HEK293 (cell line): ENCODE data around the gene PLEKHA3.

Source experiments
- CTCF ChIA-PET: fragments of 350-600 bp; formaldehyde crosslinking; extraction: SDS; loops from one replicate; lab custom pipeline; 2021; ENCODE audit warnings: antibody characterized with exemption; lab: Yijun Ruan, JAX
- POLR2A ChIA-PET: fragments of 300-600 bp; formaldehyde crosslinking; extraction: SDS; loops from one replicate; lab custom pipeline; 2020; ENCODE audit warnings: antibody characterized with exemption, inconsistent platforms; lab: Yijun Ruan, JAX
- H3K27ac ChIP-seq: fragments of 200-500 bp; sonication (Bioruptor generic); 2 replicates; pipeline ENCODE4 v1.5.1; 2014; ENCODE audit warnings: low read depth, low read length, control low read depth, inconsistent platforms; ENCODE audit errors: extremely low read depth
- H3K36me3 ChIP-seq, 2 experiments: fragments of 200-500 bp in 1 of 2; sonication (Bioruptor generic) in 1 of 2; 1 replicate in 1 of 2; 2 replicates in 1 of 2; pipeline ENCODE4 v1.5.1; 2014 to 2017; ENCODE audit warnings: inconsistent platforms in 2 of 2, low read length in 2 of 2; ENCODE audit not compliant: control insufficient read depth in 2 of 2, insufficient read depth in 1 of 2
- H3K4me1 ChIP-seq: fragments of 200-500 bp; sonication (Bioruptor generic); 2 replicates; pipeline ENCODE4 v1.5.1; 2014; ENCODE audit warnings: mild to moderate bottlenecking, low read length, inconsistent platforms; ENCODE audit not compliant: control insufficient read depth, insufficient read depth
- H3K4me3 ChIP-seq: 2 replicates; pipeline ENCODE4 v1.5.1; 2011; ENCODE audit warnings: low read depth, mild to moderate bottlenecking, control low read depth, low read length, moderate library complexity
- H3K9me3 ChIP-seq: fragments of 200-500 bp; sonication (Bioruptor generic); 2 replicates; pipeline ENCODE4 v1.5.1; 2014; ENCODE audit warnings: low read depth, low read length, inconsistent platforms; ENCODE audit not compliant: control insufficient read depth, insufficient read depth
- BCL11B ChIP-seq: fragments of 450-650 bp; formaldehyde crosslinking; IDR thresholded peaks from 2 replicates; pipeline ENCODE4 v1.5.1; 2016; ENCODE audit warnings: low read depth, missing biosample characterization, missing genetic modification characterization
- GLI2 ChIP-seq: fragments of 450-650 bp; formaldehyde crosslinking; IDR thresholded peaks from 2 replicates; pipeline ENCODE4; 2017; ENCODE audit warnings: missing biosample characterization, missing genetic modification characterization, low read depth, borderline replicate concordance
- HOXD13 ChIP-seq: sonication (generic); formaldehyde crosslinking; IDR thresholded peaks from 2 replicates; pipeline ENCODE4 v1.8.0; 2022; ENCODE audit warnings: missing genetic modification reagents, borderline replicate concordance
- KLF7 ChIP-seq: fragments of 450-650 bp; formaldehyde crosslinking; IDR thresholded peaks from 2 replicates; pipeline ENCODE4 v1.5.1; 2016; ENCODE audit warnings: missing biosample characterization, missing genetic modification characterization, borderline replicate concordance
- MEIS1 ChIP-seq: sonication (generic); formaldehyde crosslinking; IDR thresholded peaks from 2 replicates; pipeline ENCODE4 v1.8.1; 2022; ENCODE audit warnings: missing genetic modification reagents, mild to moderate bottlenecking, borderline replicate concordance
- PRDM1 ChIP-seq: fragments of 450-650 bp; formaldehyde crosslinking; IDR thresholded peaks from 2 replicates; pipeline ENCODE4; 2016; ENCODE audit warnings: missing biosample characterization, missing genetic modification characterization
- REPIN1 ChIP-seq: fragments of 450-650 bp; formaldehyde crosslinking; IDR thresholded peaks from 2 replicates; pipeline ENCODE4 v1.5.1; 2017; ENCODE audit warnings: missing biosample characterization, missing genetic modification characterization, low read depth
- SCRT1 ChIP-seq: fragments of 450-650 bp; formaldehyde crosslinking; IDR thresholded peaks from 2 replicates; pipeline ENCODE4 v1.5.1; 2016; ENCODE audit warnings: missing biosample characterization, missing genetic modification characterization, borderline replicate concordance
- ZBTB10 ChIP-seq: fragments of 450-650 bp; formaldehyde crosslinking; IDR thresholded peaks from 2 replicates; pipeline ENCODE4 v1.5.1; 2016; ENCODE audit warnings: missing biosample characterization, missing genetic modification characterization
- ZBTB17 ChIP-seq: fragments of 450-650 bp; formaldehyde crosslinking; IDR thresholded peaks from 2 replicates; pipeline ENCODE4 v1.5.1; 2016; ENCODE audit warnings: missing biosample characterization, missing genetic modification characterization
- ZFHX2 ChIP-seq: fragments of 450-650 bp; formaldehyde crosslinking; conservative IDR thresholded peaks from 2 replicates; pipeline ENCODE4 v1.5.1; 2016; ENCODE audit warnings: missing biosample characterization, missing genetic modification characterization
- ZFP69B ChIP-seq: fragments of 450-650 bp; formaldehyde crosslinking; IDR thresholded peaks from 2 replicates; pipeline ENCODE4 v1.5.1; 2016; ENCODE audit warnings: missing biosample characterization, missing genetic modification characterization
- ZIC2 ChIP-seq: fragments of 450-650 bp; formaldehyde crosslinking; IDR thresholded peaks from 2 replicates; pipeline ENCODE4 v1.5.1; 2016; ENCODE audit warnings: missing biosample characterization, missing genetic modification characterization
- ZNF10 ChIP-seq: fragments of 450-650 bp; formaldehyde crosslinking; IDR thresholded peaks from 2 replicates; pipeline ENCODE4 v1.5.1; 2017; ENCODE audit warnings: missing biosample characterization, missing genetic modification characterization
- ZNF140 ChIP-seq: fragments of 450-650 bp; formaldehyde crosslinking; IDR thresholded peaks from 2 replicates; pipeline ENCODE4 v1.5.1; 2016; ENCODE audit warnings: missing biosample characterization, missing genetic modification characterization
- ZNF175 ChIP-seq: fragments of 450-650 bp; formaldehyde crosslinking; IDR thresholded peaks from 2 replicates; pipeline ENCODE4 v1.5.1; 2016; ENCODE audit warnings: missing biosample characterization, missing genetic modification characterization
- ZNF184 ChIP-seq: fragments of 450-650 bp; IDR thresholded peaks from 2 replicates; pipeline ENCODE4 v1.5.1; 2018; ENCODE audit warnings: missing biosample characterization, mild to moderate bottlenecking, missing genetic modification characterization
- ZNF202 ChIP-seq: fragments of 450-650 bp; formaldehyde crosslinking; IDR thresholded peaks from 2 replicates; pipeline ENCODE4 v1.5.1; 2016; ENCODE audit warnings: missing biosample characterization, missing genetic modification characterization, borderline replicate concordance
- ZNF221 ChIP-seq: fragments of 450-650 bp; formaldehyde crosslinking; IDR thresholded peaks from 2 replicates; pipeline ENCODE4 v1.5.1; 2017; ENCODE audit warnings: missing biosample characterization, missing genetic modification characterization, borderline replicate concordance
- ZNF341 ChIP-seq: fragments of 450-650 bp; formaldehyde crosslinking; IDR thresholded peaks from 2 replicates; pipeline ENCODE4; 2016; ENCODE audit warnings: low read depth, missing biosample characterization, missing genetic modification characterization
- ZNF37A ChIP-seq: fragments of 450-650 bp; IDR thresholded peaks from 2 replicates; pipeline ENCODE4 v1.5.1; 2018; ENCODE audit warnings: missing biosample characterization, missing genetic modification characterization
- ZNF394 ChIP-seq: fragments of 450-650 bp; formaldehyde crosslinking; IDR thresholded peaks from 2 replicates; pipeline ENCODE4 v1.5.1; 2016; ENCODE audit warnings: missing biosample characterization, missing genetic modification characterization, mild to moderate bottlenecking, moderate library complexity, borderline replicate concordance
- ZNF404 ChIP-seq: fragments of 450-650 bp; formaldehyde crosslinking; IDR thresholded peaks from 2 replicates; pipeline ENCODE4 v1.5.1; 2017; ENCODE audit warnings: missing biosample characterization, missing genetic modification characterization
- ZNF423 ChIP-seq: fragments of 450-650 bp; formaldehyde crosslinking; IDR thresholded peaks from 2 replicates; pipeline ENCODE4 v1.5.1; 2016; ENCODE audit warnings: missing biosample characterization, missing genetic modification characterization
- ZNF521 ChIP-seq: fragments of 450-650 bp; formaldehyde crosslinking; IDR thresholded peaks from 2 replicates; pipeline ENCODE4 v1.5.1; 2017; ENCODE audit warnings: missing biosample characterization, mild to moderate bottlenecking, missing genetic modification characterization
- ZNF529 ChIP-seq: fragments of 450-650 bp; formaldehyde crosslinking; IDR thresholded peaks from 2 replicates; pipeline ENCODE4 v1.5.1; 2017; ENCODE audit warnings: missing genetic modification characterization, missing biosample characterization; ENCODE audit not compliant: insufficient replicate concordance
- ZNF549 ChIP-seq: fragments of 450-650 bp; IDR thresholded peaks from 2 replicates; pipeline ENCODE4 v1.5.1; 2018; ENCODE audit warnings: missing biosample characterization, missing genetic modification characterization, mild to moderate bottlenecking, inconsistent platforms, moderate library complexity
- ZNF560 ChIP-seq: fragments of 450-650 bp; formaldehyde crosslinking; IDR thresholded peaks from 2 replicates; pipeline ENCODE4 v1.5.1; 2017; ENCODE audit warnings: missing biosample characterization, missing genetic modification characterization, borderline replicate concordance
- ZNF585B ChIP-seq: fragments of 450-650 bp; formaldehyde crosslinking; IDR thresholded peaks from 2 replicates; pipeline ENCODE4 v1.5.1; 2016; ENCODE audit warnings: missing biosample characterization, missing genetic modification characterization
- ZNF596 ChIP-seq: fragments of 450-650 bp; IDR thresholded peaks from 2 replicates; pipeline ENCODE4 v1.5.0; 2018; ENCODE audit warnings: missing biosample characterization, mild to moderate bottlenecking, missing genetic modification characterization, moderate library complexity
- ZNF600 ChIP-seq: fragments of 450-650 bp; formaldehyde crosslinking; IDR thresholded peaks from 2 replicates; pipeline ENCODE4 v1.5.1; 2016; ENCODE audit warnings: missing biosample characterization, missing genetic modification characterization
- ZNF626 ChIP-seq: fragments of 450-650 bp; sonication (Bioruptor Pico); formaldehyde crosslinking; IDR thresholded peaks from 2 replicates; pipeline ENCODE4 v1.5.1; 2018; ENCODE audit warnings: missing biosample characterization, missing genetic modification characterization, inconsistent platforms
- ZNF830 ChIP-seq: fragments of 450-650 bp; IDR thresholded peaks from 2 replicates; pipeline ENCODE4 v1.5.0; 2018; ENCODE audit warnings: missing biosample characterization, missing genetic modification characterization, low read depth, mild to moderate bottlenecking, moderate library complexity
- ZSCAN23 ChIP-seq: fragments of 450-650 bp; formaldehyde crosslinking; IDR thresholded peaks from 2 replicates; pipeline ENCODE4 v1.5.1; 2016; ENCODE audit warnings: missing biosample characterization, missing genetic modification characterization
- ZSCAN4 ChIP-seq: fragments of 450-650 bp; formaldehyde crosslinking; IDR thresholded peaks from 2 replicates; pipeline ENCODE4 v1.5.1; 2017; ENCODE audit warnings: missing biosample characterization, missing genetic modification characterization

PLEKHA3 gene

GRCh38 chr2:178482437-178482836, 2.2 kb downstream of the PLEKHA3 start (continued):
- TF ChIP-seq ZNF10, result no peak
- TF ChIP-seq ZNF600 (tag by site-specific recombination), result peak; percentile 91

- CTCF ChIA-PET, result no interaction called here
- H3K4me3 ChIP-seq, result no peak overlapping the region; the same call in 1 of the 2 replicates
- TF ChIP-seq SCRT1 (tag by site-specific recombination) (no peak), ZNF175 (no peak), ZNF221 (tag by site-specific recombination) (peak; percentile 95; the same call in 1 of the 2 replicates), ZNF202 (tag by site-specific recombination) (no peak), HOXD13 (no peak), ZNF140 (tag by site-specific recombination) (no peak), KLF7 (no peak), PRDM1 (tag by site-specific recombination) (no peak), ZNF521 (no peak), ZNF596 (tag by site-specific recombination) (peak; percentile 55), ZNF341 (no peak), ZNF404 (tag by site-specific recombination) (no peak), ZNF585B (tag by site-specific recombination) (no peak), ZSCAN23 (tag by site-specific recombination) (no peak), ZNF423 (tag by site-specific recombination) (peak; percentile 82), ZIC2 (tag by site-specific recombination) (peak; percentile 64), ZNF529 (peak; percentile 80), ZNF560 (tag by site-specific recombination) (no peak), ZNF37A (tag by site-specific recombination) (peak; percentile 86), ZFHX2 (no peak), ZNF549 (tag by site-specific recombination) (peak; percentile 79), ZNF184 (tag by site-specific recombination) (peak; percentile 98), REPIN1 (tag by site-specific recombination) (no peak), MEIS1 (no peak), ZNF830 (tag by site-specific recombination) (peak; percentile 96), GLI2 (tag by site-specific recombination) (peak; percentile 86), ZBTB10 (tag by site-specific recombination) (no peak), ZNF626 (tag by site-specific recombination) (peak; percentile 93), ZNF394 (no peak), BCL11B (tag by site-specific recombination) (no peak), ZFP69B (no peak), ZSCAN4 (tag by site-specific recombination) (no peak), ZBTB17 (tag by site-specific recombination) (no peak; the same call in 1 of the 2 replicates)
These were observed 4.2 kb downstream of the PLEKHA3 start for GRCh38 chr2:178484245-178485041.

More at GRCh38 chr2:178484245-178485041, 4.2 kb downstream of the PLEKHA3 start:
- POLR2A ChIA-PET, result interaction anchor here (0.5 to 0.9 kb wide), 2 partner anchors 10 to 33 kb away, joined by 3 to 6 read pairs; partner anchors contain the start of genes PJVK and PRKRA
- H3K27ac ChIP-seq, result no peak overlapping the region
- peaks cover 0 to 17% of the 10 kb centered on the region in 2 experiments; a peak in 2 of 3 replicates for H3K36me3 ChIP-seq
- H3K4me1 ChIP-seq, result peaks cover 18% of the 10 kb centered on the region
- H3K9me3 ChIP-seq, result no peaks in the 10 kb centered on the region
